Right lobe of liver (tissue), 6 donors: ENCODE measurements around the gene POU3F4. TPM values are rescaled to one million over a fixed set of nuclear protein-coding genes. Genes with fewer than 3 reads are reported as not detected.

Experiments
- ATAC-seq, 4 donors: fragments of 200-7000 bp; cut with Tn5 transposase; one replicate each; pipeline ENCODE4 v1.9.1; 2020; ENCODE audit warnings: mild to moderate bottlenecking in 4 of 4, moderate library complexity in 4 of 4
- DNase-seq, 3 donors: peaks; one replicate each; pipeline ENCODE4 v3.0.0-alpha.2; 2020
- H3K27ac ChIP-seq, 3 donors: fragments of 200-600 bp; one replicate each; pipeline ENCODE4 v1.8.0; 2022
- H3K27me3 ChIP-seq, 2 donors: fragments of 200-600 bp; one replicate each; pipeline ENCODE4 v1.8.0; 2022
- H3K36me3 ChIP-seq, 4 donors: fragments of 200-600 bp; sonication (generic) in 1 of 4; one replicate each; pipeline versions ENCODE4 v1.5.1 to v1.8.0; 2017 to 2022; ENCODE audit warnings: control low read depth in 1 of 4
- H3K4me1 ChIP-seq, 4 donors: fragments of 200-600 bp; sonication (generic) in 1 of 4; one replicate each; pipeline versions ENCODE4 v1.5.1 to v1.8.0; 2017 to 2022; ENCODE audit warnings: control low read depth in 1 of 4
- H3K4me3 ChIP-seq, 3 donors: fragments of 200-600 bp; one replicate each; pipeline ENCODE4 v1.8.0; 2022
- H3K9me3 ChIP-seq, 4 donors: fragments of 200-600 bp; sonication (generic) in 1 of 4; one replicate each; pipeline versions ENCODE4 v1.5.1 to v1.8.0; 2017 to 2022; ENCODE audit warnings: control low read depth in 1 of 4
- CTCF ChIP-seq, 4 donors: fragments of 200-600 bp in 3 of 4; fragments of 450-650 bp in 1 of 4; IDR thresholded peaks; one replicate each; pipeline versions ENCODE4 v1.5.1 to v1.8.0; 2016 to 2022; ENCODE audit warnings: antibody characterized with exemption in 4 of 4, mild to moderate bottlenecking in 2 of 4
- POLR2A ChIP-seq: fragments of 450-650 bp; IDR thresholded peaks from one replicate; pipeline ENCODE4 v1.6.1; 2017; ENCODE audit warnings: antibody characterized with exemption, mild to moderate bottlenecking
- WGBS: methylation state at CpG from one replicate; pipeline ENCODE4 v1.1.6; 2018; ENCODE audit warnings: low coverage, low lambda C conversion rate; ENCODE audit not compliant: insufficient coverage; ENCODE audit errors: missing lambda C conversion rate; 5-methylcytosine and 5-hydroxymethylcytosine counted together
- intact Hi-C, 2 donors: fragments of 100-400 bp; cut with DNase I; formaldehyde crosslinking; loops; one replicate each; pipeline versions ENCODE4 v1.11.2 to v1.14.1; 2022
- total RNA-seq, 6 experiments: library from RNA; depleted of rRNA in 2 of 6; stranded (reverse); fragments of >200 nt in 2 of 6; fragmentation: NEBNext Ultra II Directional in 3 of 6; extraction: Animal tissue kit (Norgen Biotek cat#: 25700) in 3 of 6; gene quantifications; one replicate each; pipeline versions ENCODE4 v1.1.0 to v1.2.4, GENCODE V29; 2016 to 2023
- donor health status: DM: no; HTN: yes; CAD: no.
- donor health status: DM: no; HTN: no; CAD: no.
- donor health status: DM: no; HTN: no; CAD: no.
- donor health status: DM: no; HTN: yes; CAD: no.
- donor health status: DM: no; HTN: yes; CAD: no.

Gene POU3F4
- total RNA-seq, 6 experiments from 2014 or later: not detected

- WGBS: 25% methylated on average over 1 of the region's 1 CpG
- intact Hi-C loops: no loop called here
- TF ChIP-seq POLR2A (no peak), CTCF (IDR thresholded peaks at IDR 0.05) (peak; percentile 9 to 22 (median 12))
- Histone ChIP-seq H3K4me3 (no peak overlapping the region), H3K9me3 (no peaks in the 10 kb centered on the region), H3K4me1 (no peaks in the 10 kb centered on the region), H3K27me3 (no peaks in the 10 kb centered on the region), H3K27ac (no peak overlapping the region), H3K36me3 (no peaks in the 10 kb centered on the region)
- ATAC-seq (peak in 1 of 4 donors; percentile 51), DNase-seq (no peak)
Measured at GRCh38 chrX:83529950-83530349, 21.9 kb downstream of the POU3F4 start.

- no peaks in the 10 kb centered on the region for H3K36me3 ChIP-seq
- no peaks in the 10 kb centered on the region for H3K9me3 ChIP-seq
- no peaks in the 10 kb centered on the region for H3K27me3 ChIP-seq
- peak overlapping the region in 2 of 3 donors; percentile 30 to 49 for H3K4me3 ChIP-seq
- 15% methylated on average over 7 of the region's 7 CpGs for WGBS
- TF ChIP-seq POLR2A (no peak), CTCF (IDR thresholded peaks at IDR 0.05) (no peak)
- intact Hi-C loops: no loop called here
- no peaks in the 10 kb centered on the region for H3K4me1 ChIP-seq
- peak overlapping the region in 1 of 3 donors; percentile 16 for H3K27ac ChIP-seq
- ATAC-seq: peak; percentile 59 to 78 (median 62)
- no peak for DNase-seq
Measured at GRCh38 chrX:83535417-83536196, 27.5 kb downstream of the POU3F4 start.
